ENCODE measurements around the gene SMU1. TPM values are rescaled to one million over a fixed set of nuclear protein-coding genes. Genes with fewer than 3 reads are reported as not detected.

SMU1 gene
- total RNA-seq, 4 donors from 2014 or later: 7.2 to 14.6 (median 10.4) TPM

DNA sequence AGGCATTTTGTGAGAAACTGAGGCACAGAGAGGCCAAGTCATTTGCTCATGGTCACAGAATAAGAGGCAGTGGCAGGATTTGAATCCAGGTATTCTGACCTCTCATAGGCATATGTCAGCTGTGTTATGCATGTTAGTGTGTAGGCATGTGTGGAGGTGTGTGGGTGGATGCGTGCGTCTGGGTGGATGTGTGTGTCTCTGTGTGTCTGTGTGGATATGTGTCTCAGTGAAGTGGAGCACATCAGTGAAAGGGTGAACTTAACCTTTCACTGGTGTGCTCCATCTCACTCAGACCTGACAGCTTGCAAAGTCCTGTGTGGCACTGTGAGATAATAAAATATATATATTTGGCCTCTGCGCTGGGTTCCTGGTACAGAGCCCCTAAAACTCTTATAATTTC, 32.0 kb upstream of the SMU1 start:
- Histone ChIP-seq H3K27ac (no peak overlapping the region), H3K9me3 (no peaks in the 10 kb centered on the region), H3K4me3 (no peak overlapping the region), H3K4me1 (no peaks in the 10 kb centered on the region), H3K36me3 (peaks cover 0 to 15% (median 3%) of the 10 kb centered on the region in 4 donors), H3K27me3 (no peaks in the 10 kb centered on the region)
- in situ Hi-C loops (cut with MboI; ENCODE audit: low pct_ligation_motif_present in 1 of 4, low pct_unique_long_range_greater_than_20kb in 1 of 4, low sequenced_read_pairs in 3 of 4): no loop called here
- DNase-seq: no peak
- intact Hi-C loops (cut with DNase I; ENCODE audit: low total_unique reads): no loop called here
- 90 to 97% methylated on average over 3 of the region's 3 CpGs for WGBS, 2 donors (ENCODE audit: low coverage in 1 of 2)
- TF ChIP-seq, protein P1, sequence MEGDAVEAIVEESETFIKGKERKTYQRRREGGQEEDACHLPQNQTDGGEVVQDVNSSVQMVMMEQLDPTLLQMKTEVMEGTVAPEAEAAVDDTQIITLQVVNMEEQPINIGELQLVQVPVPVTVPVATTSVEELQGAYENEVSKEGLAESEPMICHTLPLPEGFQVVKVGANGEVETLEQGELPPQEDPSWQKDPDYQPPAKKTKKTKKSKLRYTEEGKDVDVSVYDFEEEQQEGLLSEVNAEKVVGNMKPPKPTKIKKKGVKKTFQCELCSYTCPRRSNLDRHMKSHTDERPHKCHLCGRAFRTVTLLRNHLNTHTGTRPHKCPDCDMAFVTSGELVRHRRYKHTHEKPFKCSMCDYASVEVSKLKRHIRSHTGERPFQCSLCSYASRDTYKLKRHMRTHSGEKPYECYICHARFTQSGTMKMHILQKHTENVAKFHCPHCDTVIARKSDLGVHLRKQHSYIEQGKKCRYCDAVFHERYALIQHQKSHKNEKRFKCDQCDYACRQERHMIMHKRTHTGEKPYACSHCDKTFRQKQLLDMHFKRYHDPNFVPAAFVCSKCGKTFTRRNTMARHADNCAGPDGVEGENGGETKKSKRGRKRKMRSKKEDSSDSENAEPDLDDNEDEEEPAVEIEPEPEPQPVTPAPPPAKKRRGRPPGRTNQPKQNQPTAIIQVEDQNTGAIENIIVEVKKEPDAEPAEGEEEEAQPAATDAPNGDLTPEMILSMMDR (IDR thresholded peaks at IDR 0.05): no peak
- TF ChIP-seq POLR2A (IDR thresholded peaks at IDR 0.05) (no peak), POLR2AphosphoS5 (IDR thresholded peaks at IDR 0.05) (no peak), EP300 (IDR thresholded peaks at IDR 0.05; ENCODE audit: low read depth) (no peak)

DNA sequence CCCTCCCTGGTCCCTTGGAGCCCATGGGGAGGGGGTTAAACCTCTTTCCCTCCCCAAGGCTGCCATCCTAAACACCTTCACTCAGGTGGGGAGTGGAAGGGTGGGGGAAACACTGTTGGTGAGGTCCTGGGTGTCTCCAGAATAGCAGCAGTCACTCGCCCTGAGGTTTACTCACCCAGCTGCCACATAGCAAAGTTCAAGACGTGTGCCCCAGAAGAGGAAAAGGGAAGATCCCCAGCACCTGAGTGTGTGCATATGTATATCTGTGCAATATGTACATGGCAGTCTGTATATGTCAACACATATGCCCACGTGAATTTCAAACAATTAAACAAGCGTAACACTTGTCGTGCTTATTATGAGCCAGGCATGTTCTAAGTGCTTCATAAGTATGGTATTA, 31.3 kb upstream of the SMU1 start:
- Histone ChIP-seq H3K4me1 (no peaks in the 10 kb centered on the region), H3K27me3 (no peaks in the 10 kb centered on the region), H3K27ac (peak overlapping the region in 3 of 4 donors; percentile 10 to 31 (median 25)), H3K36me3 (peaks cover 0 to 8% (median 0%) of the 10 kb centered on the region in 4 donors), H3K9me3 (no peaks in the 10 kb centered on the region), H3K4me3 (no peak overlapping the region)
- intact Hi-C loops (cut with DNase I; ENCODE audit: low total_unique reads): no loop called here
- 50 to 55% methylated on average over 2 to 5 of the region's 5 CpGs for WGBS, 2 donors (ENCODE audit: low coverage in 1 of 2)
- TF ChIP-seq, protein P1 (IDR thresholded peaks at IDR 0.05): no peak
- no peak for TF ChIP-seq POLR2AphosphoS5 (IDR thresholded peaks at IDR 0.05)
- in situ Hi-C loops (cut with MboI; ENCODE audit: low pct_ligation_motif_present in 1 of 4, low pct_unique_long_range_greater_than_20kb in 1 of 4, low sequenced_read_pairs in 3 of 4): no loop called here
- no peak for DNase-seq

DNA sequence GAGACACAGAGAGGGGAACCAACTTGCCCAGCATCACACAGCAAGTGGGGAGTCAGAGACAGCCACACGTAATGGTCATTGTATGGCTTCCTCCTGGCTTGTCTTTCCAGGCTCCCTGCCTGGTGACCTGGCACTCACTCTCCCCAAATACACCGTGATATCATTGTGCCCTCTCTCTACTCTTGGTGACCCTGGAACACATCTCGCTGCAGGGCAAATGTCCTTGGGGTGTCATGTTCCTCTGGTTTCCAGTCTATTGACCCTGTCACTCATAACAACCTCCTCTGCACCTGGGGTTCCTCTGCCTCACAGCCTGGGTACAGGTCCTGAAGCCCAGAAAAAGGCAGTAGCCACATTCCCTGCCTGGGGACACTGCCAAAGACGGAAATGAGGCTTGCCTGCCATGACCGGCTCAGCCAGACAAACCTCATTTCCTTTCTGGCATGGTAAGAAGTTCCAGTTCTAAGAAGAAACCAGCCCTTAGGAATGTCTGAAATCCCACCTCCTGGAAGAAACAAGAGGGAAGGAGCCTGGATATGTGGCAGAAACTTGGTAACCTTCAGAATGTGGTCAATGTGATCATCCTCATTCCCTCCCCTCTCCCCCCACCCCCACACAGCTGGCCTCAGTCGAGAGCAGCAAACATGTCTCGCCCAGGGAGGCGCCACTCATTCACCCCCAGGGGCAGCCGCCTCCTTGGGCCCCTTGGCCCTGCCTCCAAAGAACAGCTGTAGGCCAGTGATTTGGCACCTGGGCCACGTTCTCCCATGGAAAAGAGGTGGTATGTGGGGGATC, 30.6 kb upstream of the SMU1 start:
- in situ Hi-C loops (cut with MboI; ENCODE audit: low pct_ligation_motif_present in 1 of 4, low pct_unique_long_range_greater_than_20kb in 1 of 4, low sequenced_read_pairs in 3 of 4) (no loop called here), intact Hi-C loops (cut with DNase I; ENCODE audit: low total_unique reads) (no loop called here)
- TF ChIP-seq, protein P1 (IDR thresholded peaks at IDR 0.05): no peak
- TF ChIP-seq POLR2A (IDR thresholded peaks at IDR 0.05): no peak
- no peak for TF ChIP-seq EP300 (IDR thresholded peaks at IDR 0.05; ENCODE audit: low read depth)
- TF ChIP-seq POLR2AphosphoS5 (IDR thresholded peaks at IDR 0.05): no peak
- Histone ChIP-seq H3K27ac (peak overlapping the region in 3 of 4 donors; percentile 10 to 25 (median 22)), H3K9me3 (no peaks in the 10 kb centered on the region), H3K36me3 (peaks cover 0 to 6% (median 0%) of the 10 kb centered on the region in 4 donors), H3K27me3 (no peaks in the 10 kb centered on the region), H3K4me1 (no peaks in the 10 kb centered on the region), H3K4me3 (no peak overlapping the region)
- WGBS, 2 donors (ENCODE audit: low coverage in 1 of 2): 63 to 64% methylated on average over 2 to 8 of the region's 10 CpGs
- no peak for DNase-seq

DNA sequence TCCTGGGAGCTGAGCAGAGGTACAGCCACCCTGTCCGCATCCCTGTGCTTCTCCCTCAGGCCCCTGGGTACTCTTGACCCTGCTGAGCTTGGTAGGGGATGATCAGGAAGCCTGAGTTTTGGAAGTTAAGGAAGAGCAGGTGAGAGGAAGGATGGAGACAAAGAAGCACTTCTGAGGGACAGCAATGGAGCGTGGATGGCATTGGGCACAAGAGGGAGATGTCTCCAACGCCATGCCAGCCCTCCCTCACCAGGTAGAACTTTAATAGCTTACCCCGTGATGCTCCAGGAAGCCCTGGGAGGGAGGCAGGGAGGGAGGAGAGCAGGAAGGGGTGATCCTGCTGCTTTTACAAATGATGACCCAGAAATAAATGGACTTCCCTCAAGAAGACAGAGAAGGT, 29.9 kb upstream of the SMU1 start:
- intact Hi-C loops (cut with DNase I; ENCODE audit: low total_unique reads): no loop called here
- WGBS, 2 donors (ENCODE audit: low coverage in 1 of 2): 40 to 72% methylated on average over 1 to 4 of the region's 4 CpGs
- Histone ChIP-seq H3K4me3 (no peak overlapping the region), H3K27ac (no peak overlapping the region), H3K36me3 (peaks cover 0 to 2% (median 0%) of the 10 kb centered on the region in 4 donors), H3K4me1 (no peaks in the 10 kb centered on the region), H3K9me3 (no peaks in the 10 kb centered on the region), H3K27me3 (no peaks in the 10 kb centered on the region)
- TF ChIP-seq EP300 (IDR thresholded peaks at IDR 0.05; ENCODE audit: low read depth) (no peak), POLR2AphosphoS5 (IDR thresholded peaks at IDR 0.05) (no peak), POLR2A (IDR thresholded peaks at IDR 0.05) (no peak)
- TF ChIP-seq, protein P1 (IDR thresholded peaks at IDR 0.05): no peak
- in situ Hi-C loops (cut with MboI; ENCODE audit: low pct_ligation_motif_present in 1 of 4, low pct_unique_long_range_greater_than_20kb in 1 of 4, low sequenced_read_pairs in 3 of 4): no loop called here
- no peak for DNase-seq
